Liver (tissue), 3 donors: ENCODE data around the gene PCDHGA10.

Experiments used
- ATF3 ChIP-seq: IDR thresholded peaks from 2 replicates; pipeline ENCODE4 v1.6.1; 2016; ENCODE audit warnings: antibody characterized with exemption
- CTCF ChIP-seq: fragments of 150-350 bp; IDR thresholded peaks from 2 replicates; pipeline ENCODE4 v1.5.1; 2017; ENCODE audit warnings: improper control_type of control experiment, low read depth, low read length; ENCODE audit not compliant: missing input control
- GABPA ChIP-seq, 2 donors: IDR thresholded peaks in 1 of 2; conservative IDR thresholded peaks in 1 of 2; 2 replicates each; pipeline ENCODE4 v1.6.1; 2016; ENCODE audit warnings: antibody characterized with exemption in 2 of 2, mild to moderate bottlenecking in 1 of 2, moderate library complexity in 1 of 2
- JUND ChIP-seq, 2 donors: IDR thresholded peaks; 2 replicates each; pipeline ENCODE4 v1.6.1; 2016; ENCODE audit warnings: antibody characterized with exemption in 2 of 2
- REST ChIP-seq: IDR thresholded peaks from 2 replicates; pipeline ENCODE4 v1.6.1; 2016; ENCODE audit warnings: antibody characterized with exemption, mild to moderate bottlenecking
- SP1 ChIP-seq: IDR thresholded peaks from 2 replicates; pipeline ENCODE4 v1.6.1; 2018; ENCODE audit warnings: antibody characterized with exemption, mild to moderate bottlenecking
- TAF1 ChIP-seq: conservative IDR thresholded peaks from 2 replicates; pipeline ENCODE4 v1.6.1; 2016; ENCODE audit warnings: antibody characterized with exemption, mild to moderate bottlenecking
- YY1 ChIP-seq: IDR thresholded peaks from 2 replicates; pipeline ENCODE4 v1.6.1; 2016; ENCODE audit warnings: antibody characterized with exemption, mild to moderate bottlenecking
- ZBTB33 ChIP-seq: IDR thresholded peaks from 2 replicates; pipeline ENCODE4 v1.6.1; 2016; ENCODE audit warnings: antibody characterized with exemption
- donor health status: healthy.
- donor health status: healthy.

GRCh38 chr5:141411575-141411974 lies 1.2 kb upstream of the PCDHGA10 start:
- no peak for TF ChIP-seq CTCF
- TF ChIP-seq ATF3 = no peak
- no peak for TF ChIP-seq SP1
- no peak for TF ChIP-seq YY1
- TF ChIP-seq TAF1 = no peak
- no peak for TF ChIP-seq GABPA (IDR thresholded peaks at IDR 0.05 in 1 of 2, conservative IDR thresholded peaks at IDR 0.05 in 1 of 2)
- no peak for TF ChIP-seq REST
- TF ChIP-seq JUND (IDR thresholded peaks at IDR 0.05) = no peak
- TF ChIP-seq ZBTB33 = no peak
